Sciatic nerve (tissue), 2 donors: ENCODE results near the gene CAMKK1. TPM values are rescaled to one million over a fixed set of nuclear protein-coding genes. Genes with fewer than 3 reads are reported as not detected.

Source experiments
- ATAC-seq: fragments of 200-7000 bp; cut with Tn5 transposase; one replicate; pipeline ENCODE4 v1.9.1; 2020; ENCODE audit warnings: mild to moderate bottlenecking, moderate library complexity
- DNase-seq: peaks from one replicate; pipeline ENCODE4 v3.0.0-alpha.2; 2020; ENCODE audit warnings: low spot score
- intact Hi-C: fragments of 100-400 bp; cut with DNase I; formaldehyde crosslinking; loops from one replicate; pipeline ENCODE4 v1.14.2; 2022
- total RNA-seq: library from RNA; stranded (reverse); fragmentation: NEBNext Ultra II Directional; extraction: Animal tissue kit (Norgen Biotek cat#: 25700); gene quantifications from one replicate; pipeline ENCODE4 v1.2.1, GENCODE V29; 2021
- donor health status: DM: no; HTN: no; CAD: no.
- donor health status: DM: no; HTN: no; CAD: no.

The CAMKK1 gene
- total RNA-seq, 1 donor from 2014 or later, result 7.7 TPM

- DNase-seq, result no peak
- ATAC-seq, result peak; percentile 1
- intact Hi-C loops, result no loop called here
Measured at GRCh38 chr17:3886776-3887175, 6.1 kb downstream of the CAMKK1 start.

- intact Hi-C loops, result no loop called here
- DNase-seq (no peak), ATAC-seq (no peak)
Measured at GRCh38 chr17:3885970-3886369, 6.9 kb downstream of the CAMKK1 start.

DNA sequence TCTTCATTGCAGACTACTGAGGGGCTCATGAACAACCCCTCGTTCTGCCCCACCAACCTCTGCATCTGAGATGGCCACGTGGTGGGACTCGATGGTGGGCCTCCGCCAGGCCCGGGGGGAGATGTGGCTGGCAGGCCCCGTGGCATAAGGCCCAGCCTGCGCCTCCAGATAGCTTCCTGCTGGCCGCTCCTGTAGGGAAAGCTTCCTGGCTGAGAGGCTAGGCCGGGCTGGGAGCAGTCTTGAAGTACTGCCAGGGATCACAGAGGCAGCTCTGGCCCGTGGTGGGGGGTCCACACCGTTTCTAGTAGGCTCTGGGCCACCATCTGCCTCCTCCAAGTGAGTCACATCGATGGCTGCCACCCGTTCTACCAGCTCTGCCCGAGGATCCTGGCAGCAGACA, 7.6 kb downstream of the CAMKK1 start:
- no peak for ATAC-seq
- no peak for DNase-seq
- intact Hi-C loops, result no loop called here

- intact Hi-C loops, result no loop called here
- DNase-seq (no peak), ATAC-seq (no peak)
Measured at GRCh38 chr17:3884188-3884587, 8.7 kb downstream of the CAMKK1 start.

DNA sequence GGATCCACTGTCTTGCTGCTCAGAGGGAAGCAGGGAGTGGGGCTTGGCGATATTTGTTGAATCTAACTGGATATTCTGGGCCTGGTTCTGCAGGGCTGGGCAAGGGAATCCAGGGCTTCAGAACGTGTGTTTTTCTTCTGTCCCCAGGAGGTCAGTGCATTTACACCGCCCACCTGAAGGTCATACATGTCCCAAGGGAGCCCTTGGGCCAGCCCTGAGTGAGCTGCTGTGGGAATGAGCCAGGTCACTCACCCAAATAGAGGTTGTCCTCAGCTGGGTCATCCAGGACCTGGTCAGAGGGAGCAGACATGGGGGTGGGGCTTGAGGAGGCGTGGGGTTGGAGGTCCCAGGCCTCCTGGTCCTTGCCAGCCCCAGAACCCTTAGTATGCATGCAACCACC, 10.6 kb downstream of the CAMKK1 start:
- DNase-seq (no peak), ATAC-seq (no peak)
- intact Hi-C loops, result no loop called here

DNA sequence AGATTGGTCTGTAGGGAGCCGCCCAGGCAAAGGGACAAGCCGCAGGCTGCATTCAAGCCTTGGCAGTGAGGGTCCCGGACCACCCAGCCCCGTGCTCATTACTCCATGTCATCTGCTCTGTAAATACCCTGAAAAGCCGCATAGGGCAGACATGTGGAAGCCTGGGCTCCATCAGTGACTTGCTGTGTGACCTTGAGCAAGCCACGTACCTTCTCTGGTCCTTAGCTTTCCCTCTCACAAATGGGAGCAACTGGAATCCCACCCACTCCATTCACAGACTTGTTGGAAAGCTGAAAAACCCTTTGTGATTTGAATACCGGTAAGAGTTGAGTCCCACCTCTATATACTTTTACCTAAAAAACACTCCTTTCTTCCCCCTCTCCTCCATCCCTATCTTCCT, 11.9 kb downstream of the CAMKK1 start:
- intact Hi-C loops, result no loop called here
- DNase-seq (no peak), ATAC-seq (no peak)

DNA sequence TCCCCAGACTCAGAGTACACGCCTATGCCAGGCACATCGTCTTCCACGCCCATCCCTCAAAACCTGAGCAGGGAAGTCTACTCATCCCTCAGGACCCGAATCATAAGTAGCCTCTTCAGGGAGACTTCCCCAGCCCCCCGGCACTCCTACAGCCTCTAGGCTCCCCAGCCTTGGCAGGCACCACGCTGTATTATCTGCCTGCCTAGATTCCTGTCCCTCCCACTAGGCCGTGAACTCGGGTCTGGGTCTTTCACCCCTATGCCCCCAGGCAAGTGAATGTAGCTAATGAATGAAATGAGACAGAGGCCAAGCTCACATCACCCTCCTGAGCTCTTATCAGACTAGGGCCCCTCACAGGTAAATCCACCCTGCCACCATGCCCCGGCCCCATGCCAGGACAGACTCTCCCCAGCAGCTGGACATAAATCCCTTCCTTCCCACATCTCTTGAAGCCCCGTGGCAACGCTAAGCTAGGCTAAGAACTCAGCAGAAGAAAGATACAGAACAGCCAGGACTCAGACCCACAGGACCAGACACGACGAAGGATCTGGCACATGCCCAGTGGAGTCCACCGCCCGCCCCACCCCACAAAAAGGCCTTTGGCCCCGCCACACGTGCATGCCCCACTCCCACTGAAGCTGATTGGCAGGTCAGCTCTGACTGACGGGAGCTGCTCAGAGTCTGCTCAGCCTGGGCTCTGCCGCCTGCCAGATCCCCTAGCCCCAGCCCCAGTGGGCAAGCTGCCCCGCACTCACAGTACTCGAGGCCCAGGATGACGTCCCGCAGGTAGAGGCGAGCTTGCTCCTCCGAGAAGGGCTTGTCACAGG, 13.0 kb downstream of the CAMKK1 start:
- intact Hi-C loops, result no loop called here
- DNase-seq (no peak), ATAC-seq (no peak)

- DNase-seq (no peak), ATAC-seq (no peak)
- intact Hi-C loops, result no loop called here
Measured at GRCh38 chr17:3879186-3879585, 13.7 kb downstream of the CAMKK1 start.

- DNase-seq (no peak), ATAC-seq (no peak)
- intact Hi-C loops, result no loop called here
Measured at GRCh38 chr17:3877220-3877619, 15.6 kb downstream of the CAMKK1 start.

GRCh38 chr17:3875317-3875716, 17.5 kb downstream of the CAMKK1 start:
- no peak for DNase-seq
- no peak for ATAC-seq
- intact Hi-C loops, result no loop called here

DNA sequence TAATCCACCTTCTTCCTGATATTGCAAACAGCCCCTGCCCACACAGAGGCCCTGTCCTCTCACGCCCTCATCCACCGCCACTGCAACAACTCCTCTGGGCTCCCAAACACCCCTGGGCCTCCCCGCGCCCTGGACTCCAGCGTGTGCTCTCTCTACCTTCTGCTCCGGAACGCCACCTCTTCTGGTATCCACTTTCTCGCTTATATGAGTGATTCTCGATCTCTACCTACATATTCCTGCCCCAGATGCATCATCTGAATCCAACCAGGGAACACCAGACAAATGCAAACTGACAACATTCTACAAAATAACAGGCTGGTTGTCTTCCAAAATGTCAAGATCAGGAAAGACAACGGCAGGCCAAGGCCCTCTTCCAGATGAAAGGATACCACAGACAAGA, 19.0 kb downstream of the CAMKK1 start:
- intact Hi-C loops, result no loop called here
- DNase-seq (no peak), ATAC-seq (no peak)

GRCh38 chr17:3870871-3871306, 22.0 kb downstream of the CAMKK1 start:
- DNase-seq (no peak), ATAC-seq (no peak)
- intact Hi-C loops, result no loop called here

GRCh38 chr17:3867606-3868005, 25.2 kb downstream of the CAMKK1 start:
- ATAC-seq, result no peak
- intact Hi-C loops, result no loop called here
- no peak for DNase-seq

DNA sequence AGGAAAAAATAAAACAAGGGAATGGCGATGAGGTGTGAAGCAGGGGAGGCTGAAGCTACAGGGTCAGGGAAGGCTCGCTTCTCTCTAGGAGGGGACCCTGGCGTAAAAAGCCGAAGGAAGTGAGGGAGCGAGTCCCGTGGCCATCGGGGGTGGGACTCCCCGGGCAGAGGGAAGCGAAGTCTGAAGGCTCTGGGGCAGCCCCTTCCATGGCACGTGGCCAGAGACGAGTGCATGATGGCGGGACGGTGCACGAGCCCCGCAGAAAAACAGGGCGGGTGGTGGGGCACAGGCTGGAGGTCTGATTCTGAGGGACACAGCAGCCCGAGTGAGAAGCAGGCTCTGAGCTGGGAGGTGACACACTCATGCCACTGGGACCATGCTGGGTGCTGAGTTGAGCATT, 25.7 kb downstream of the CAMKK1 start:
- ATAC-seq, result no peak
- intact Hi-C loops, result no loop called here
- no peak for DNase-seq

GRCh38 chr17:3866276-3866675, 26.6 kb downstream of the CAMKK1 start:
- intact Hi-C loops, result no loop called here
- no peak for ATAC-seq
- no peak for DNase-seq

DNA sequence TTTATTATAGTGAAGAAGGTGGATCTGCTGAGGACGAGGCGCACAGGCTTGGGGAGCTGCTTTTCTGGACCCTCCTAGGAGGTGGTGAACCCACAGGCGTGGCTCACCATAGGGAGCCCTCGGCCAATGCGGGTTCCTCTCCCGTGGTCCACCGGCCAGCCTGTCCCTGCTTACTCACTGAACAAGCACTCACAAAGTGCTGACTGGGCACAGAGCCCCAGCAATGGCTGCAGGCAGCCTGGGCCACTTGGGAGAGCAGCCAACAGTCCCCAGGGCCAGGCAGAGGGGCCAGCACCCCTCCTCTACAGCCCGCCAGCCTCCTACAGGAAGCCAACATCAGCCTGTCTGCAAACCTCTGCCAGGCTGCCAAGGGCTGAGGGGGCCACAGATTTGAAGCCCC, 27.7 kb downstream of the CAMKK1 start:
- intact Hi-C loops, result no loop called here
- peak; percentile 8 for ATAC-seq

GRCh38 chr17:3864534-3864933, 28.3 kb downstream of the CAMKK1 start:
- no peak for ATAC-seq
- no peak for DNase-seq
- intact Hi-C loops, result no loop called here

More for the DNA sequence above, 27.7 kb downstream of the CAMKK1 start:
- DNase-seq, result no peak

DNA sequence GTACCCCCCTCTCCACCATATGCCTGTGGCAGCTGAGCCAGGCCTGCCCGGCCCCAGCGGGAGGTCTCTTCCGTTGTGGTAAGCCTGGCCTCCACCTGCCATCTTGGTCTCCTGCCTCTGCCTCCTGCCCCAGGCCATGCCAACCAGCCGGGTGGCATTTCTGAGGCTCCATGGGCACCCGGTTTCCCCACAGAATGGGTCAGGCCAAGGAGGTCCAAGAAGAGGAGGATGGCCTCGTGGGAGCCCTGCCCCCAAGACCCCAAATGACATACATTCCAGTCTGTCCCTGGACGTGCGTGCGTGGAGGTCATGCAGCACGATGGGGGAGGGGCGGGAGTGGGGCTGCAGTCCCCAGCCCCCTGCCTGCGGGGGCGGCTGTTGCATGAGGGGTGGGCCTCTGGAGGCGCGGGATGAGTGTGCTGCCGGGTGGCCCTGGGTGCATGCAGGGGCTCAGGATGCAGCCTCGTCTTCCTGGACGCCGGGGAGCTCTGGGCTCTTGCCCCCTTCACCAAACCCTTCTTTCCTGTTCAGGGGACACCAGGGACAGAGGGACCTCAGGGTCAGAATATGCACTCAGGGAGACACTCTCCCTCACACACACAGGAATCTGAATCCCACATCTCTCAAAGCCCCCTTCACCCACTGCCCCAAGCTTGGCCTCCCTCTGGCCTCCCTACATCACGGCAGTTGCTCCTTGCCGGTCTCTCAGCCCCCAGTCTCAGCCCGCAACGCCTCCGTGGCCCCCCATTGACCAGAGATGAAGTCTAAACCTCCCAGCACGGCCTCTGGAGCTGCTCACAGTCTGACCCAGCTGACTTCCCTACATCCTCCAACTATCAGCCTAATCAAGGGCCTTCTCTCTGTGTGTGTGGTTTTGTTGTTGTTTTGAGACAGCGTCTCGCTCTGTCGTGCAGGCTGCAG, 30.8 kb downstream of the CAMKK1 start:
- ATAC-seq (no peak), DNase-seq (no peak)
- intact Hi-C loops, result no loop called here

GRCh38 chr17:3860939-3861700, 31.7 kb downstream of the CAMKK1 start:
- ATAC-seq (no peak), DNase-seq (no peak)
- intact Hi-C loops, result no loop called here
